HG03175 (cell line): Measurements from ENCODE around the gene MT1F.
"Not testable (repeated sequence)": the region's sequence is repeated elsewhere in the genome, so short reads cannot be mapped to it uniquely, and the experiment has no call there.

ENCODE experiments used
- ATAC-seq: cut with Tn5 transposase; IDR thresholded peaks from one replicate; pipeline ENCODE4 v1.9.1; 2021; ENCODE audit warnings: mild to moderate bottlenecking, moderate library complexity; ENCODE audit not compliant: unreplicated experiment

The MT1F gene

DNA sequence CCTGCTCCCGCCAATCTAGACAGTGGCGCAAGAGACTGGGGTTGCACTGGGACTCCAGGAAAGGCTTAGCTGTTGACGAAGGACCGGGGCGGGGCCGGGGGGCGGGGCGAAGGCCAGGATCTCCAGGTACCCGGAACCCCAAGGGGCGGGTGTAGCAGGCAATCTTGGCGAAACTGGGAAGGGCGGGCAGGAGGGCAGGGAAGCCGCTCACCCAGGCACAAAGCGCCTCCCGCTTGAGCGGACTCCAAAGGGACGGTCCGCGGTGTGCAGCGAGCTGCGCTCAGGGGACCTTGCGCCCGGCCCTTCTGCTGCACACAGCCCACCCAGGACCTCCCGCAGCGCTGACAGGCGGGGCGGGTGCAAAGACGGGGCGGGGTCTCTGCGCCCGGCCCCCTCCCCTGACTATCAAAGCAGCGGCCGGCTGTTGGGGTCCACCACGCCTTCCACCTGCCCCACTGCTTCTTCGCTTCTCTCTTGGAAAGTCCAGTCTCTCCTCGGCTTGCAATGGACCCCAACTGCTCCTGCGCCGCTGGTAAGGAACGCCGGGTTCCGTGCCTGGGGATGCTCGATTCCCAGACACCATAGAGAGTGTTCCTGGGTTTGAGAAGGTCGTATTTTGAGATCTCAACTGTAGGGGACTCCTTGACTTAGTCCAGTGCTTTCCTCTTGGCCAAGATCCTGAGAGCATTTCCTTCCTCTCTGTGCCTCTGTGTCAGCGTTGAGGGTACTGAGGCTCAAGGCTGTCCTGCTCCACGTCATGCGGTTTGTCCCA, at the start of gene MT1F:
Gene MT1F (plus strand): TSS at position 405 of the 772 bp plus-strand sequence. CDS start 100 bp downstream, at position 505.
- ATAC-seq = peak; percentile 57

DNA sequence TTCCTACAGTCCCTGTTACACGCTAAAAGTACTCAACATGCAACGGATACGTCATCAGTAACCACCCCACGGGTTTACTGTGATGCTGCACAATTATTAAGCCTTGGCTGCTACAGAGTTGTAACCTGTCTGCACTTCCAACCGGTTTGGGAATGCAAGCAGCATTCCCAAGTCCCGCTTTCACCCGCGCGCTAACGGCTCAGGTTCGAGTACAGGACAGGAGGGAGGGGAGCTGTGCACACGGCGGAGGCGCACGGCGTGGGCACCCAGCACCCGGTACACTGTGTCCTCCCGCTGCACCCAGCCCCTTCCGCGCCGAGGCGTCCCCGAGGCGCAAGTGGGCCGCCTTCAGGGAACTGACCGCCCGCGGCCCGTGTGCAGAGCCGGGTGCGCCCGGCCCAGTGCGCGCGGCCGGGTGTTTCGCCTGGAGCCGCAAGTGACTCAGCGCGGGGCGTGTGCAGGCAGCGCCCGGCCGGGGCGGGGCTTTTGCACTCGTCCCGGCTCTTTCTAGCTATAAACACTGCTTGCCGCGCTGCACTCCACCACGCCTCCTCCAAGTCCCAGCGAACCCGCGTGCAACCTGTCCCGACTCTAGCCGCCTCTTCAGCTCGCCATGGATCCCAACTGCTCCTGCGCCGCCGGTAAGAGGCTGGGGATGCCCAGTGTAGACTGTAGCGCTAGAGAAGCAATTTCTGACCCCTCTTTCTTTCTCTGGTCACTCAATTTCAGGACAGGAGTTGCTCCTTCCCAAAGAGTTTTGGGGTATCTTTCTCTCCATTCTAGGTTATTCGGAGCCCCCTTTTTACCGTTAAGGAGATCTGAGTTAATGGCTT, 49.5 kb upstream of the MT1F start, which contains the start of gene MT2A:
Gene MT2A (plus strand): TSS at position 542 of the 833 bp plus-strand sequence. CDS start 72 bp downstream, at position 614.
- peak; percentile 89 for ATAC-seq

DNA sequence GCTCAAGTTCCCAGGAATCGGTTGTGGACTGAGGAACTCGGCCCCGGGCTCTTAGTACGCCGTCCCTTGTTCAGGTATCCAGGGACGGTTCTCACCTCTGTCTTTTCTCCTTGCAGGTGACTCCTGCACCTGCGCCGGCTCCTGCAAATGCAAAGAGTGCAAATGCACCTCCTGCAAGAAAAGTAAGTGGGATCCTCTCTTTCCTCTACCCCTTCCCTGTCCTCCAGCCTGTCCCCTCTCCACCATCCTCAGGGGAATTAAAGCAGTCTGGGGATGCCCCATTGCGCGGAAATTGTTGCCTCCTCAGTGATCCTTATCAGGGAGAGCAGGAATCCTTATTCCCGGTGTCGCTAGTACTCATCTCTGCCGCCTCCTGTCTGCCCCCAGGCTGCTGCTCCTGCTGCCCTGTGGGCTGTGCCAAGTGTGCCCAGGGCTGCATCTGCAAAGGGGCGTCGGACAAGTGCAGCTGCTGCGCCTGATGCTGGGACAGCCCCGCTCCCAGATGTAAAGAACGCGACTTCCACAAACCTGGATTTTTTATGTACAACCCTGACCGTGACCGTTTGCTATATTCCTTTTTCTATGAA, 48.8 kb upstream of the MT1F start:
- ATAC-seq = no peak

DNA sequence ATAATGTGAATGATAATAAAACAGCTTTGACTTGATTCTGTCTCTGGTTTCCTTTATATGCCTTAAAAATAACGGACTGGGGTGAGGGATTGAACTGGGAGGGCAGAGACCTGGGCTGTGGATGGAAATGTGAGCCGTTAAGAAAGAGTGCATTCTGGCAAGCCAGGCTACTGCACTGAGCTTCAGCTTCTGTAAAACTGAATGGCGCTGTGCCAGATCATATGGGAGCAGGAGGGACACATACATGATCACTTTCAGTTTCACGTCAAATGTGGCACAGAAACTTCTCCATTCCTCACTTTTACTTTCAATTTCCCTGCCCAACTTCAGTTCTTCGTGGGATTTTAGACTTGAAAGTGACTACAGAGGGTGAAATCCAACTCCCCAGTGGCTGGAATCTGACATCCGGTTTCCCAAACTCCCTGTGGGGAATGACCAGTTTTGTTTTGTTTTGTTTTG, 48.3 kb upstream of the MT1F start:
- peak; percentile 47 for ATAC-seq

DNA sequence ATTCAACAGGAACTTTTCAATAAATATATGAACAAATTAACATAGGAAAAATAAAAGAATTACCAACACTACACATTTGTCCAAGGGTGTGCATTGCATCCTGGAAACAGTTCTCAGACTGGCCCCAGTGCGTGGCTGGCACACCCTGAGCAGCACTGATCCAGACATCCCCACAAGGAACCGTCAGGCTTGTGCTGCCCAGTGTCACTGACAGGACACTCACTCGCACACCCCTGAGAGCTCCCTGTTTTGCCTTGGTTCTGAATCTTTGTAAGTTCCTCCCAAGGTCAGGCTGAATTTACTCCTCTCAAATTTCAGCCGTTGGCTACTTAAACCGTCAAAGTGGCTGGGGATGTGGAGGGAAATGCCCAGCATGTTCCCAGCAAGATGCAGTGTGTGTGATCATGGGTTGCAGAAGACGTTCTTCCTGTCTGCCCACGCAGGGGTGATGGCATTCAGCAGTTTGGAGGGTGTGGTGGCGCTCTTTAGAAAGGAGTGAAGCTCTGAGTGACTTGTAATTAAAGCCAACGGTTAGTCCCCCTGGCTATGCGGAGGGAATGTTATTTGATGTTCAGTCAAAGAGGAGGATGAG, 47.6 kb upstream of the MT1F start:
- ATAC-seq = no peak

DNA sequence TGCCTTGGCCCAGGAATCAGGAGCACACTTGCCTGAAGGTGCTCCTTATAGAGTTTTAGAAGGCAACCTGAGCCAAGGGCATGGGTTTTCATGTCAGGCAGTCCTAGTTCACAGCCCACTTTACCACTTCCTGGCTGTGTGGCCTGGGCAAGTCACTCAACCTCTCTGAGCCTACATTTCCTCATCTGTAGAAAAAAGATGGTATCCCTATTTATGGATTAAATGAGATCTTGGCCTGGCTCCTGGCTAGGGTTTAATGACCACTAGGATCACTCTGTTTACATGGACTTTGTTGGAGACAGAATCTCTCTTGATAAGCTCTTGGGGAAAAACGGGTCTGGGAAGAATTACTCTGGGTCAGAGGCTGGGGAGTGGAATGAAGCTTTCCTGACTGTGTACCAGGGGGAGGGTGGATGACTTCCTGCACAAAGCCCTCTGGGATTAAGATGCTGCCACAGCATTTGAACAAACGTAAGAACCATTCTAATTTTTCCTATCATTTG, 47.1 kb upstream of the MT1F start:
- ATAC-seq = no peak

DNA sequence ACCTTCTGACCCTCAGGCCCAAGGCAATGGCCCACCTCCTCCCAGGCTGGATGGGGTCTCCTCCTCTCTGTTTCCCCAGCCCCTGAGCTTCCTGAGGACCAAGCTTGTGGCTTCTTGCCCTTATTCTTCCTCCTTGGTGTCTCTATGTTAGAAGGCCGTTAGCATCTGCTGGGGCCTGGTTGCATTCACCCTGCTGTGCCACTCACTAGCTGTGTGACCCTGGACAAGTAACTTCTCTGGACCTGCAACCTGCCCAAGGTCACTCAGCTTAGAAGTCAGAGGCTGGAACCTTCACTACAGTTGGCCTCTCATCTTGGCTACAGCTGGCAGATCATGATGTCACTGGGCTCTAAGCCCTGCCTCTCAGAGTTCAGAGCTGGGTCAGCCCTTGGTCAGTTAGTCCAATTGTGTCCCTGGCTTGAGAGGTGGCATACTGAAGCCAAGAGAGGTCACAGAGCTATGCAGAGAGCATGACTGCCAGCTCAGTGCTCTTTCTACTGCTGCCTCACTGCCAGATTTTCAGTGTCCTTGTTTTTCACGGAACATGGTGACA, 46.4 kb upstream of the MT1F start:
- ATAC-seq = no peak

DNA sequence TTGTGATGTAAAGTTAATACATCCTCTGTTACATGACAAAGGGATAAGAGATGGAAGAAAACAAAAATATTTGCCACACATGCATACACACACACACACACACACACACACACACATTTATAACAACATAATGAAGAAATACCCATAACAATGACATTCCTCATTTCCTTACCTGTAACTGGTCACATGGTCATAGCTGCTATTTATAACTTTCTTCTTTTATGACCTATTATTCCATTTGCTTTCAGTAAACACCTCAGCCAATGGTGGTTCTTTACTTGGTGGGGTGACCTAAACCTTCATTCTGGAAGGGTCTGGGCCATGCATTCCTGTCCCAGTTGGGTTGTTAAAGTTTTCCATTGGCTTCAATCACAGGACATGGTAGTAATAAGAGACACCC, 44.1 kb upstream of the MT1F start:
- ATAC-seq = no peak

DNA sequence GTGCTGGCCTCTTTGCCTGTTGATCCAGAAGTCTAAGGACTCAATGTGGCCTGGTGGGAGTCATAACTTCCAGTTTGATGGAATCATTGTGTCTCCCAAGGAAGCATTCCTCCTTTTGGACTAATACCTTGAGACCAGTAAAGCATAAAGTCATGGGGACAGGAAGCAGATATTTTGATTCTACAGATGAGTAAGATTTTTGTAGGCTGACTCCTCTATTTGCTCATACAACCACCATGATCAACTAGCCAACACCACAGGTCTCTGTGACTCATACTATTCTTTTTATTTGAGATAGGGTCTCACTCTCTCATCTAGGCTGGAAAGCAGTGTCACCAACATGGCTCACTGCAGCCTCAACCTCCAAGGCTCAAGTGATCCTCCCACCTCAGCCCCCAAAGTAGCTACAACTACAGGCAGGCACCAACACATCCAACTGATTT, 43.2 kb upstream of the MT1F start:
- no peak for ATAC-seq

DNA sequence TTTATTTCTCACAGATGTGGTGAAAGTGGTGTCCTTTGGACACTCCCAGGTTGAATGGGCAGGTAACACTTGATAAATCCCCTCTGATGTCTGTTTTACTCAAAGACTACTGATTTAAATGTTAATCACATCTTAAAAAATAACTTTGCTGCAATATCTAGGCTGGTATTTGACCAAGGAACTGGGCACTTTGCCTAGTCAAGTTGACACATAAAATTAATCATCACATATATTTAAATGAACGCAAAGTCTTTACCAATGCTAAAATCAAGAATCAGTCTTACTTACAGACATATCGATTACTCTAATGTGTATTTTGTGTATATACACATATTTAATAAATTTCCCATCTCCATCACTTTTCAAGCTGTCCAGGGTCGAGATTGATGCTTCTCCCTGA, 42.4 kb upstream of the MT1F start:
- no peak for ATAC-seq

DNA sequence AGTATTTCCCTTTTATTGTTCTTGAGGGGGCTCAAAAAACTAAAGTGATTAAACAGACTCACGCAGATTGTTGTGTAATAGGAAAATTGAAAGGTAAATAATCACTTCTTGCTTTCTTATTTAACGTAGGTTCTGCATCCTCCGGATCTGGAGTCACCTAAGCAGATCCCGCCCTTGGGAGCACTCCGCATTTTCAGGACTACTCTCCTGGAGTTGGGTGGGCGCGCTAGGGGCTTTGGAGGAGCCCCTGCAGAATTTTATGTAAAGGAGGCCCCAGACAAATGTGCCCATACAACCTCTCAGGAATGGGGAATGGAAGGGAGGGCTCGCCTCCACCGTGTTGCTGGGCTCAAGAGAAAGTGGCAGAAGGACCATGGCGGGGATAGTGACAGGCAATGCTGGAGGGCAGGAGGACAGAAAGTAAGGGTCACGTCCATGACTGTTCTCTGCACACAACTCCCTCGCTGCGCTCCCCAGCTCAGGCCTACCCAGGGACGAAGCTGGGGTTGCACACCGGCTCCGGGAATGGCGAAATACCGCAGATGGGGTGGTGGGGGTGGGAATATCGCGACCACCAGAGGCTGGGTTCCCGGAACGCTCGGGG, 41.0 kb upstream of the MT1F start:
- no peak for ATAC-seq

DNA sequence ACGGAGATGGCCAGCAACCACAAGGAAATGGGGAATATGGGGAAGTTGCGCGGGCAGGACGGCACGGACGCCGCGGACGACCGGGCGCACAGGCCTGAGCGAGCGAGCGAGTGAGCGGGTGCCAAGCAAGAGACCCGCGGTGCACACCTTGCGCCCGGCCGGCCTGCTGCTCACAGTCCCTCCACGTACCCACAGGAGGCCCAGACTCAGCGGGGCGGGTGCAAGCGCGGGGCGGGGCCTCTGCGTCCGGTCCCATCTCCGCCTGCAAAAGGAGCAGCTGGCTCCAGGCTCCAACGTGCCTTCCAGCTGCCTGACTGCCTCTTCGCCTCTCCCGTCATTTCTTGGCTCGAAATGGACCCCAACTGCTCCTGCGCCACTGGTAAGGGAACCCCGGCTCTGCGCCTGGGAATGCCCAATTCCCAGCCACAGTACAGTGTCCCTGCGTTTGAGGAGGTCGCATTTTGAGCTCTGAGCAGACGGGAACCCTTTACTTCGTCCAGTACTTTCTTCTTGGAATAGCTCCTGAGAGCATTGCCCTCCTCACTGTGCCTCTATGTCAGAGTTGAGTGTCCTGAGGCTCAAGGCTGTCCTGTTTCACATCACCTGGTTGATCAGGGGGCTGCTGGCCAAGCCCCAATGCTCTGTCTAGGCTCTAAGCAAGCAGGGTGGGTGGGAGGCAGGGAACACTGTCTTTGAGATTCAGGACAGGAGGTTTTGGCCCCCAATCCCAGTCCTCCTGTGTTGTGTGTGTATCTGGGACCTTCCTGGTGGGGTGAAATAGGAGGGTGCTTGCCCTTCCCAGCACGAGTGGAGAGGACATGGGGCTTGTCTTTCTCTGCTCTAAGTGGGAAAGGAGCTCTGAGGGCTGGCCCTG, 40.3 kb upstream of the MT1F start:
- ATAC-seq = no peak

DNA sequence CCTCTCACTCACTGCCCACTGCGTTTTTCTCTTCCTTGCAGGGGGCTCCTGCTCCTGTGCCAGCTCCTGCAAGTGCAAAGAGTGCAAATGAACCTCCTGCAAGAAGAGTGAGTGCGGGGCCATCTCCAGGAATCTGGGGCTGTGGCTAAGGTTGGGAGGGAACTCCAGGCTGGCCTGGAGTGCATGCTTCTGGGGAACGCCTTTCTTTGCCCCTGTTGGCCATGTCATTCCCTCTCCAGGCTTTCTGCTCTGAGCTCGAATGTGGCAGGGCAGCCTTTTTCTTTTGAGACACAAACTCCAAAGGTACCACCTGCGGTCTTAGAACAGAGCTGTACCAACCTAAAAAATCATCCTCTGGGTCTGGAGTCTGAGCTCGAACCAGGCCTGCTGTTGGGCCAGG, 39.6 kb upstream of the MT1F start:
- ATAC-seq = no peak

DNA sequence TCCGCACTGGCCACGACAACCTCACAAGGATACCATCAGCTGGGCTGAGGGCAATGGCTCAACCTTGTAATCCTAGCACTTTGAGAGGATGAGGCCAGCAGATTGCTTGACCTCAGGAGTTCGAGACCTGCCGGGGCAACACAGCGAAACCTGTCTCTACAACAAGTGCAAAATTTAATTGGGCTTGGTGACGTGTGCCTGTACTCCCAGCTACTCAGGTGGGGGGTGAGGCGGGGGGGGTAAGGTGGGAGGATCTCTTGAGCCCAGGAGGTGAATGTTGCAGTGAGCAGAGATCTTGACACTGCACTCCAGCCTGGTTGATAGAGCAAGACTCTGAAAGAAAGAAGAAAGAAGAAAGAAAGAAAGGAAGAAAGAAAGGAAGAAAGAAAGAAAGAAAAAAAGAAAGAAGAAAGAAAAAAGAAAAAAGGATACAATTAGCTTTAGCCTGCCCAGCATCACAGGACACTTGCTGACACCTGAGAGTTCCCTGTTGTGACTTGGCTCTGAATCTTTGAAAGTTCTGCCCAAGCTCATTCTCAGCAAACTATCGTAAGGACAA, 37.3 kb upstream of the MT1F start:
- ATAC-seq = no peak

DNA sequence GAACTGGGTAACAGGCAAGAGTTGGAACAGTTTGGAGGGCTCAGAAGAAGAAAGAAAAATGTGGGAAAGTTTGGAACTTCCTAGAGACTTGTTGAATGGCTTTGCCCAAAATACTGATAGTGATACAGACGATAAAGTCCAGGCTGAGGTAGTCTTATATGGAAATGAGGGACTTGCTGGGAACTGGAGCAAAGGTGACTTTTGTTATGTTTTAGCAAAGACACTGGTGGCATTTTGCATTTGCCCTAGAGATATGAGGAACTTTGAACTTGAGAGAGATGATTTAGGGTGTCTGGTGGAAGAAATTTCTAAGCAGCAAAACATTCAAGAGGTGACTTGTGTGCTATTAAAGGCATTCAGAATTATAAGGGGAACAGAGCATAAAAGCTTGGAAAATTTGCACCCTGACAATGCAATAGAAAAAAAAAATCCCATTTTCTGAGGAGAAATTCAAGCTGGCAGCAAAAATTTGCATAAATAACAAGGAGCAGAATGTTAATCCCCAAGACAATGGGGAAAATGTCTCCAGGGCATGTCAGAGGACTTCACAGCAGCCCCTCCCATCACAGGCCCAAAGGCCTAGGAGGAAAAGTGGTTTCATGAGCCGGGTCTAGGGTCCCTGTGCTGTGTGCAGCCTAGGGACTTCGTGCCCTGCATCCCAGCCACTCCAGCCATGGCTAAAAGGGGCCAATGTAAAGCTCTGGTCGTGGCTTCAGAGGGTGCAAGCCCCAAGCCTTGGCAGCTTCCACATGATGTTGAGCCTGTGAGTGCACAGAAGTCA, 35.9 kb upstream of the MT1F start:
- not testable (repeated sequence) for ATAC-seq

DNA sequence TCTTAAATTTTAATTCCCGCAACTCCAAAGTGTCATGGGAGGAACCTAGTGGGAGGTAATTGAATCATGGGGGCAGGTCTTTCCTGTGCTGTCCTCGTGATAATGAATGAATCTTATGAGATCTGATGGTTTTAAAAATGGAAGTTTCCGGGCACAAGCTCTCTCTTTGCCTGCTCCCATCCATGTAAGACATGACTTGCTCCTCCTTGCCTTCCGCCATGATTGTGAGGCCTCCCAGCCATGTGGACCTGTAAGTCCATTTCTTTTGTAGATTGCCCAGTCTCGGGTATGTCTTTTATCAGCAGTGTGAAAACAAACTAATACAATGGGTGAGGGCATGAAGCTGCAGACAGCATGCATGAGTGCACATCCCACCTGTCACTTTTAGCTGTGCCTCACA, 34.6 kb upstream of the MT1F start:
- not testable (repeated sequence) for ATAC-seq

DNA sequence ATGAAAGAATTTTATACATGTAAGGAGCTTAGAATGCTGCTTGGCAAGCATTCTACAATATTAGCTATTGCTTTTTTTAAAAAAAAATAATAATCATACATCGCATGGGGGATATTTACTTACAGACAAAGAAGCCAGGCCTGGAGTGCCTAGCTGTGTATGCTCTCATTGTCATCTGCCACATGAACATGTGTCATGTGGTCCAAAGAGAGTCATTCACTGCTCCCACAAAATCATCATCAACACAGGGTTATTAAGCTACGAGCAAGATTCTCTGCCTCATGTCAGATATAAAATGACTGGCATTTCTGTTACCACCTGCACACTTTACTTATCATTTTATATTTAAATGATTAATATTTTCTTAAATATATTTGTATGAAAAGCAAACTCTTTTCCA, 34.1 kb upstream of the MT1F start:
- ATAC-seq = no peak
